Tongue (tissue), 2 donors: ENCODE measurements around the gene NCK2. TPM values are rescaled to one million over a fixed set of nuclear protein-coding genes. Genes with fewer than 3 reads are reported as not detected.

Experiments
- DNase-seq: peaks from one replicate; pipeline ENCODE4 v3.0.0-alpha.2; 2015
- total RNA-seq: library from RNA; depleted of rRNA; stranded (reverse); fragments of >200 nt; gene quantifications from one replicate; pipeline ENCODE4 v1.2.3, GENCODE V29; 2014

NCK2 gene
- total RNA-seq, 1 donor from 2014 or later, result 70.8 TPM

GRCh38 chr2:105873281-105873680, 128.6 kb downstream of the NCK2 start:
- DNase-seq, result no peak

- no peak for DNase-seq
Measured at GRCh38 chr2:105873721-105874120, 129.0 kb downstream of the NCK2 start.

DNA sequence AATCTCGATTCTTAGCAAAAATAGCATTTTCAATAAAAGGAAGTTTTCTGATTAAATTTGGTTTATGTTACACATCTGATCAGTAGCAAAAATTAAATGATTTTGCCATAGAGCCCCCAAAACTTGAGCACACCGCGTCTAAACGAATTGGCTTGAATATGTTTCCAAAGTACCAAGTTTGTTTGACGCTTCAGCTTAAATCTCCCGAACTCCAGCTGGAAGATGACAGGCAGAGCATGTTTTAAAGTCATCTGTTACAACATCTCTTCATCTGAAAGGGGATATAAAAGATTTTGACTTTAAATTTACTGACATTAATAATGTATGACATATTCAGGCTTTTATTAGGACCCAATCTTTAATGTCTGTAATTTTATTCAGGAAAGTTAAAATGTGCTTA, 129.8 kb downstream of the NCK2 start:
- no peak for DNase-seq

GRCh38 chr2:105875241-105875640, 130.5 kb downstream of the NCK2 start:
- DNase-seq, result peak; percentile 28

DNA sequence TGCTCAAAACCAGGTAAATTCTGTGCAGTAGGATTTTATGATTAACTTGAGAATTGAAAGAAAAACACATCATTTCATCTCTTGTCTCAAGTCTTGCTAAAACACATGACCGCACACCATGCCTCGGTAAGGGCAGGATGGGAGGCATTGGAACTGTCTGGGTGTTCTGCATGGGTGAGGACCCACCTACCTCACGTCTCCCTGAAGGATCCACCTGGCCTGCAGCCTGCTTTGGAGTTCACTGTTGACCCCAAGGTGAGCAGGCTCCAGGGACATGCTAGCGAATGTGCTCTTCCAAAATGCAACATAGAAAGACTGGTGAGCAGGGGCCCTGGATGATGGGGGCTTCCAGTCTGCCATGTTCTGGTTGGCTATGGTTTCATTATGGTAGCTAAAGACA, 131.5 kb downstream of the NCK2 start:
- no peak for DNase-seq

DNA sequence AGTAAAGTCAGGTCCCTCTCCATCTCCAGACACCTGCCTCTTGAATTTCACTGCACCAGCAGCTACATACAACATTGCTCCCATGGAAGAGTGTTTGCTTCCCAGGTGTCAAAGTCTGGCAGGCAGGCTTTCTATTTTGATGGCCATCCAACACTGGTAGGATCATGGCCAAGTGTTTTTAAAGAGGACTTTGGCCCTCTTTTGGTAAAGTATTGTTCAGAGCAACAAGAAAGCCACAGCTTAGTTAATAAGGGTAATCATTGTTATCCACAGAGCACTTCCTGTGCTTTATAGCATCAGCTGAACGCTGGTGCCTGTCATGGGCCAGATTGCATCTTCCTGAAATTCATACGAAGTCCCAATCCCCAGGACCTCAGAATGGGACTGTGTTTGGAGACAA, 133.2 kb downstream of the NCK2 start:
- no peak for DNase-seq

DNA sequence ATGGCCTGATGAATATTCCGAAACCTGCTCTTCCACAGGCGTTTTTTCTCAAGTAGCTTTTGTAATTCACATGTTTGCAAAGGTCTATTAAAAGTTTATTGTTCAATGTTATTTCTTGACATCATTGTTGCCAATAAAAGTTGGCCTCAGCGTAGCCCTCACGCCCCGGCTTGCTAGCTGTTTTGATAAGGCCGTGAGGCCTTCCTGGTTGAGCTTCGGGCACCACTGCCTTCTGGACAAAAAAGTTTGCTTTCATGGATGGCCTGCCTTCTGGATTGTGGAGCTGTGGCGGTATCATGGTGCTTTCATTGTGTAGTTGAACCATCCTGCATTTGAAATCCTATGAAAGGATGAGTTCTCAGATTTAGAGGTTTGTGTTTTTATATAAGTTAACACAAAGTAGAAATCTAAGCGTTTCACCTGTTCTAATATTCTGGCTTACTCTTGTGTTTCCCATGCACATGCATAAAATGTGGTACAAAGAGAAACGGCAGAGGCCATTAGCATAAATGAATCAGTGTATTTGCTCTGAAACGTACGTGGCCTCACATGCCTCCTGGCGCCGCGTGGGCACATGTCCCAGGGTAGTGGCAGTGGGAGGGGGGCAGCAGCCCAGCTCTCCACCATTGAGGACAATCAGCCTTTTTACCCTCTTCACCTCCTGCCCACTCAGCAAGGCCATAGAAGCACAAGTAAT, 134.5 kb downstream of the NCK2 start:
- no peak for DNase-seq

DNA sequence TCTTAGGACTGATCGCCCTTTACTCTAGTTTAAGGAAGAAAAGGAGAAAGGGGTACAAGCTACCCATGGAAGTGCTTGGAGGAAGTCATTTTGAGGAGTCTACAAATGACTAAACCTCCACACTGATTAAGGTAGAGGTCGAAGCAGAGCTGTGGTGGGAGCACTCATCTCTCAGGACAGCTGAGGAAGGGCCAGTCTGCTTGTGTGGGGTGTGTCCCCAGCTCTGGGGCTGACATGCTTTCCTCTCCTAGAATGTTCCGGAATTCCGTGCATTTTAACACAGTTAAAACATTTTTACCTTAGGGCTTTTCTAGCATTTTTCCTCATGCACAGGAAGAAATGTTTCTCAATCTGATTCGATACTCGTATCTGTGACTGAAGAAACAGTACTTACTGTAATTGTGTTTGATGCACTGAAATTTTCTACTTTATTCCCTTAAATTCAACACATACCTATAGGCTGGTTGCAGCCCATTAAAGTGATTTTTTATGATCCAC, 135.1 kb downstream of the NCK2 start:
- DNase-seq, result no peak

DNA sequence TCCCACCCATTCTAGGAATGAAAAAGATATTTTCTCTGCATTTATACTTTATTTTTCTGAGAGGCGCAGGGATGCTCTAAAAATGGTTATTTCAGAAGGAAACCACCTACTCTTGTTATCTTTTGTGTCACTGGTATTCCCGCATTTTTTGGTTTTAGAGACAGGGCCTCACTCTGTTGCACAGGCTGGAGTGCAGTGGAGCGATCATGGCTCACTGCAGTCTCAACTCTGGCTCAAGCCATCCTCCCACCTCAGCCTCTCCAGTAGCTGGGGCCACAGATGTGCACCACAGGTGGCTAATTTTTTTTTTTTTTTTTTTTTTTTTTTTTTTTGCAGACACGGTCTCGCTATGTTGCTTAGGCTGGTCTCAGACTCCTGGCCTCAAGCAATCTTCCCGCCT, 135.9 kb downstream of the NCK2 start:
- no peak for DNase-seq

- no peak for DNase-seq
Measured at GRCh38 chr2:105881286-105882136, 136.8 kb downstream of the NCK2 start.

DNA sequence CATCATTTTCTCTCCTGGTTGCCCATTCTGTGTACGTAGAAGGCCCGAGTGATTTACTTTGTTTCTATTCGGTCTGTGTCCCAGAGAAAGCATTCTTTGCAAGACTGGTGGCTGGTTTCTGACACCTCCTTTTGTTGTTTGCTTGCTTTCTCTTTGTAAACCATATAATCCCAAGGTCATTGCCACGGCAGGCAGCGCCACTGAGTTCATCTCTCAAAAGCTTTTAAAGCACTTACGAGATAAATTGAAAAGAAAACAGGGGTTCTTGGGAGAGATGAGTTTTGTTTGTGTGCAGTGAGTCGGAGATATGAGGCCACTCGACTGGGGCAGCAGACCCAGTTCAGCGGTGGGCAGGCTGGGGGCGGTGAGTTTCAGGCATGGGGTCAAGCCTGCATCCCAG, 137.6 kb downstream of the NCK2 start:
- no peak for DNase-seq

GRCh38 chr2:105882920-105883435, 138.3 kb downstream of the NCK2 start:
- no peak for DNase-seq

DNA sequence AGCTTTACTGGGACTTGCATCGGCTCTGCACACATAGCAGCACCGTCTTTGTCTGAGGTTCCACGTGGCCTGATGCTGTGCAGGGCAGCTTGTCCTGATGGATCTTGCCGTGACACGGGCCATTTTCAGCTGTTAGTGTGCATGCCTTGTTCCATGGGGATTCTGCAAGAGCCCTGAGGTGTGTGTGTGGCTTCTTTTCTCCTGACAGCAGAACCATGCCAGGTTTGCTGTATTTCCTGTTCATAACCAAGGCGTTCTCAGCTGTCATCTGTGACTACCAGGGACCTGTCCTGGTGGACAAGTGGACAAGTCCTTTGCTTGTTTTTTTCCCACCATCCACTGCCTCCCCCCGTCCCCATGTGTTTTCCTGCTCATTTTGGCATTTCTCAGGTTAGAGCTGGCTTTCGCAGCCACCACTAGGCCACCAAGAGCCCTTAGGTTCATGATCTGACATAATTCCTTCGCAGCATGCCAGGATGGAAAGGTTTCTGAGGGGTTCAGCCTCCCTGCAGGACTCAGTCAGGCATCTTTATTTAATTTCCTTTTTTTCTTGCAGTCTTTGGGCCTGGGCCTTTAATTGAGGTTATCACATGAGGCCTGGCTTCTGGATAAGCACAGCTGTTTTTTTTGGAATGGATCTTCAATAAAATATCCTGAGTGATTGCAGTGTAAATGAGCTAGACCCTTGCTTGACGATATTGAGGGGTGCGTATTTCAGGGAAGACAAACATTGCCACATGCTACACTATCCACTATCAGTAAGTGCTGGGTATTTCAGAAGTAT, 139.4 kb downstream of the NCK2 start:
- DNase-seq, result no peak

DNA sequence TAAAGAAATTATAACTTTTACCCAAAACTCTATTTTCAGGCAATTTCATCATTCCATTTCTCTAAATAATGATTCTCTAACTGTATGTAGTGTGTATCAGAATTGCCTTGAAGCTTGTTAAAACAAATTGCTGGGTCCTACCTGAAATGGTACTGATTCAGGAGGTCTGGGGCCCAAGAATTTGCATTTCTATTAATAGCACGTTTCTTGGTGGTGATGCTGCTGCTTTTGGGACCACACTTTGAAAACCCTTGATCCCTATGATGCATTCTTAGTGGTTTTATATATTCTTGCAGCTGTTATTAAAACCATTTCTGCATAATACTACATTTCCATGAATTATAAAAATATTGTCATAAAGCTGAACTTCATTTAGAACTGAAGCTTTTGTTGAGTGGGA, 140.7 kb downstream of the NCK2 start:
- DNase-seq, result no peak

DNA sequence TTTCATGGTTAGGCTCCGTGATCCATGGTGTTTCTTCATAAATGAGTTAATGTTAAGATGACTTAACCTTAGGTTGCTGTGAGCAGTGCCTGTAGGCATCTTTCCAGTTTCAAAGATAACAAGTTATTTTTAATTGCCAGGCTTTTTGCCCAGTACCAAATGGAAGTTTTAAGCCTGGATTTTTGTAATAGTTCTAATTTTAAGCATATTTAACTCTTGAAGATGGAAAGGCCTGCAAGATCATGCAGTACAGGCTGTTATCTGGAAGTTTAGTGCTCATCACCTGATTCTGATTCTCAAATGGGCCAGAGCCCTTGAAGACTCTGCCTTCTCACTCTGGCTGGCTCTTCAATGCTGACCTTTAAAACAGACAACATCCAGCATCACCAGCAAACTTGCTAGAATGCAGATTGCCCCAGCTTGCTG, 141.3 kb downstream of the NCK2 start:
- DNase-seq, result no peak

DNA sequence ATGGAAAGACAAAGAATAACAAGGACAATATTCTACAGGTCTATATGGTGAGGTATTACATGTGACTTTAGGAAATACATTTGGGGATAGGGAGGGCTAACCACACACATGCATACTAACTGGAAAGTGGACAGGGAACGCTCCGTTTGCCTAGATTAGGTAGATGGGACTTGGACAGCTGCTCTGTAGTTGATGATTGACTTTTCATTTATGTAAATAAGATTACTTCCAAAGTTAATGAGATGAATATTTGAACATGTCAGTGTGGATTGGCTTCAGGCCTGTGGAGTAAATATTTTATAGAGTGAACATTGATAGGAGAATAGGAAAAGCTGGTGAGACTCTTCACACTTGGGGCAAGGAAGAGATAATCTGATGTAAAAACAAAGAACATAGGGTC, 142.0 kb downstream of the NCK2 start:
- no peak for DNase-seq

DNA sequence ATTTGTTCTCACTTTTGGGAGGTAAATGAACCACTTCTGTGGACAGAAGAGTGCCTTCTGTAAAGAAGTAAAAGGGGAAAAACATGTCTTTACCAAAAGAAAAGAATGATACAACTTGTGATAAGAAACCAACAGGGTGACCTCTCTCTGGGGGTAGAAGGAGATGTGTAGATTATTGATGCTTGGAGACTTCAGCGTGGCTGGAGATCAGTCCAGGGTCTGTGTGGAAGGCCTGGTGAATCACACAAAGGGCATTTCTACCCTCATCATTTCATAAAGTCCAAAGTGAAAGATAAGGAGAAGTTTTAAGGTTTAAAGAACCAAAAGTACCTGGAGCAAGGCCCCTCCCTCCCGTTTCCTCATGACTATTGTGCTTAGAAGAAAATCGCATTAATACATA, 142.5 kb downstream of the NCK2 start:
- DNase-seq, result no peak

- DNase-seq, result no peak
Measured at GRCh38 chr2:105888625-105889024, 143.9 kb downstream of the NCK2 start.

- peak; percentile 75 for DNase-seq
Measured at GRCh38 chr2:105889046-105889445, 144.3 kb downstream of the NCK2 start.

DNA sequence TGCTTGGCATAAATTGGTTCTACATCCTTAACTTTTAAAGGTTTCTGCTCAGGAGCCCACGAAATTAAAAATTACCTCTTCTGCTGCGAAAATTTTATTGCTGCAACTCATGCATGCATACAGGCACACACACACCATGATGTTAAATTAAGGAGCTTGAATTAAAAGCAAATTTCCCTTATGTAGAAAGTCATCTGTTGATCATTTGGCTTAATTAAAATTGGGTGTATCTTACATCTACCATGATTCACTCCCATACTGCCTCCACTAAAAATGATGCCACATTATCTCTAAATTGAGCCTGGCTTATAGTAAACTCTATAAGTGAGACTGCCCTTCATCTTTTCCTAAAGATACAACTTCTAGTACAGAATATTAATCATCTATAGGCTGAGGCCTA, 145.4 kb downstream of the NCK2 start:
- no peak for DNase-seq

- DNase-seq, result no peak
Measured at GRCh38 chr2:105890856-105891255, 146.1 kb downstream of the NCK2 start.
